ENCODE data around the gene C1orf226. TPM values are rescaled to one million over a fixed set of nuclear protein-coding genes. Genes with fewer than 3 reads are reported as not detected.

C1orf226 gene
- total RNA-seq, 4 donors from 2014 or later, result 2.5 to 10.2 (median 3.7) TPM

DNA sequence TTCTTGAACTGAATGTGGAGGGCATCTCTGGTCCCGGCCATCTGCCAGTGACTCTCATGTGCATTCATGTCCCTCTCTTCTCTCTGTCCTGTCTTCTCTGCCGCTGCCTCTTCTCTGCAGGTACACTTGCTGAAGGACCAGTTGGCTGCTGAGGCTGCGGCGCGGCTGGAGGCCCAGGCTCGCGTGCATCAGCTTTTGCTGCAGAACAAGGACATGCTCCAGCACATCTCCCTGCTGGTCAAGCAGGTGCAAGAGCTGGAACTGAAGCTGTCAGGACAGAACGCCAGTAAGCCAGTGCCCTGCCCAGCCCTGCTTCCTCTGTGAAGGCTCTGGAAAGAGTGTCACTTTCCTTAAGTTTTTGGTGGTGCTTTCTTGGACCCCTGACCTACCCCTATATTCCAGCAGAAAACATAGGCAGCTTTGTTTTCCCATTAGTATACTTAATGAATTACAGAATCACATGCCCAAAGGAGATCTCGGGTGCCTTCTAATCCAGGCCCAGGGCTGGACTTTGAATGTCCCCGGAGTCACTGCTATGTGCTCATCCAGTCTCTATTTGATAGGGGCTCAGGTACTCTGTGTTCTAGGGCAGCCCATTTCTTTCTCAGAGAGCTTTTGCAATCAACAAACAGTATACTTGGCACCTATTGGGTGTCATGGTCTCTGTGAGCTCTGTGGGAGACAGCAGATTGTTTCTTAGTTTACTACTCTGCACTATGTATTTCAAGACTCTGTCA lies 16.1 kb upstream of the C1orf226 start:
- no peak for ATAC-seq (ENCODE audit: low FRiP score)
- DNase-seq (ENCODE audit: low spot score), result no peak
- TF ChIP-seq, protein P1, sequence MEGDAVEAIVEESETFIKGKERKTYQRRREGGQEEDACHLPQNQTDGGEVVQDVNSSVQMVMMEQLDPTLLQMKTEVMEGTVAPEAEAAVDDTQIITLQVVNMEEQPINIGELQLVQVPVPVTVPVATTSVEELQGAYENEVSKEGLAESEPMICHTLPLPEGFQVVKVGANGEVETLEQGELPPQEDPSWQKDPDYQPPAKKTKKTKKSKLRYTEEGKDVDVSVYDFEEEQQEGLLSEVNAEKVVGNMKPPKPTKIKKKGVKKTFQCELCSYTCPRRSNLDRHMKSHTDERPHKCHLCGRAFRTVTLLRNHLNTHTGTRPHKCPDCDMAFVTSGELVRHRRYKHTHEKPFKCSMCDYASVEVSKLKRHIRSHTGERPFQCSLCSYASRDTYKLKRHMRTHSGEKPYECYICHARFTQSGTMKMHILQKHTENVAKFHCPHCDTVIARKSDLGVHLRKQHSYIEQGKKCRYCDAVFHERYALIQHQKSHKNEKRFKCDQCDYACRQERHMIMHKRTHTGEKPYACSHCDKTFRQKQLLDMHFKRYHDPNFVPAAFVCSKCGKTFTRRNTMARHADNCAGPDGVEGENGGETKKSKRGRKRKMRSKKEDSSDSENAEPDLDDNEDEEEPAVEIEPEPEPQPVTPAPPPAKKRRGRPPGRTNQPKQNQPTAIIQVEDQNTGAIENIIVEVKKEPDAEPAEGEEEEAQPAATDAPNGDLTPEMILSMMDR (IDR thresholded peaks at IDR 0.05), result no peak

DNA sequence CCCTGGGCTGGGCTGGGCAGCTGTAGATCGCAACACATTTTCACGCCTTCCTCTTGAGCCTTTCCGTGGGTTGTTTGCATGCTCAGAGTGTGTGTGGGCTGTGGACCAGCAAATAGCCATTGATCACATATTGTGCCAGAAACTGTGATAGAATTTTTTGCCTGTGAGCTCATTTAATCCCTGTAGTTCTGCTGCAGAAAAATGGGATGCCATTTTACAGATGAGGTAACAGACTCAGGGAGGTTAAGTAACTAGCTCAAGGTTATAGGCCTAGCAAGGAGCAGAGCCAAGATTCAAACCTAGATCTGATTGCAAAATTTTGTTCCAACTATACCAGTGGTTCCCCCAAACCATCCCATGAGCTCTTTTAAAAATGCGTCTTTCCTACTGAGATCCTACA lies 15.4 kb upstream of the C1orf226 start:
- TF ChIP-seq, protein P1 (IDR thresholded peaks at IDR 0.05), result no peak
- ATAC-seq (ENCODE audit: low FRiP score) (no peak), DNase-seq (ENCODE audit: low spot score) (no peak)

DNA sequence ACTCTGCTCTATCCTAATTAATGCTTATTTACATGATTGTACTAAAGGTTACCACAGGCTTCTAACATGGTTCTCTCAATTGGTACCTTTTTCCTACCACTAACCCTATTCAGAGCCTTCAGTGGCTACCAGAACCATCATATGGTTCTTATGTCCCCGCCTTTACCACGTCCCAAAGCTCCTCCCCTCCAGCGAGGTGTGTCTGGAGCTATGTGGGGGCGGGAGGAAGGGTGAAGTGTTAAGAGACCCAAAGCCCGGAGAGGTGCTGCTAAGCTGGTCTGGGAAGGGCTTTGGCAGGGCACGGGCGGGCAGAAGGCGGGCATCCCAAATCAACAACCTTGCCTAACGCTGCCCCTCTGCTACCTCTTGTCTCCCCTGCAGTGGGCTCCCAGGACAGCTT lies 14.9 kb upstream of the C1orf226 start:
- DNase-seq (ENCODE audit: low spot score), result no peak
- no peak for ATAC-seq (ENCODE audit: low FRiP score)
- TF ChIP-seq, protein P1 (IDR thresholded peaks at IDR 0.05), result no peak

DNA sequence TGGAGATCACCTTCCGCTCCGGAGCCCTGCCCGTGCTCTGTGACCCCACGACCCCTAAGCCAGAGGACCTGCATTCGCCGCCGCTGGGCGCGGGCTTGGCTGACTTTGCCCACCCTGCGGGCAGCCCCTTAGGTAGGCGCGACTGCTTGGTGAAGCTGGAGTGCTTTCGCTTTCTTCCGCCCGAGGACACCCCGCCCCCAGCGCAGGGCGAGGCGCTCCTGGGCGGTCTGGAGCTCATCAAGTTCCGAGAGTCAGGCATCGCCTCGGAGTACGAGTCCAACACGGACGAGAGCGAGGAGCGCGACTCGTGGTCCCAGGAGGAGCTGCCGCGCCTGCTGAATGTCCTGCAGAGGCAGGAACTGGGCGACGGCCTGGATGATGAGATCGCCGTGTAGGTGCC lies 14.5 kb upstream of the C1orf226 start:
- TF ChIP-seq, protein P1 (IDR thresholded peaks at IDR 0.05), result no peak
- ATAC-seq (ENCODE audit: low FRiP score), result no peak
- no peak for DNase-seq (ENCODE audit: low spot score)

DNA sequence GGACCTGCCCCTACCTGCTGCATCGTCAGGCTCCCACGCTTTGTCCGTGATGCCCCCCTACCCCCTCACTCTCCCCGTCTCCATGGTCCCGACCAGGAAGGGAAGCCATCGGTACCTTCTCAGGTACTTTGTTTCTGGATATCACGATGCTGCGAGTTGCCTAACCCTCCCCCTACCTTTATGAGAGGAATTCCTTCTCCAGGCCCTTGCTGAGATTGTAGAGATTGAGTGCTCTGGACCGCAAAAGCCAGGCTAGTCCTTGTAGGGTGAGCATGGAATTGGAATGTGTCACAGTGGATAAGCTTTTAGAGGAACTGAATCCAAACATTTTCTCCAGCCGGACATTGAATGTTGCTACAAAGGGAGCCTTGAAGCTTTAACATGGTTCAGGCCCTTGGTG lies 13.8 kb upstream of the C1orf226 start:
- DNase-seq (ENCODE audit: low spot score) (no peak), ATAC-seq (ENCODE audit: low FRiP score) (no peak)
- TF ChIP-seq, protein P1 (IDR thresholded peaks at IDR 0.05), result no peak

DNA sequence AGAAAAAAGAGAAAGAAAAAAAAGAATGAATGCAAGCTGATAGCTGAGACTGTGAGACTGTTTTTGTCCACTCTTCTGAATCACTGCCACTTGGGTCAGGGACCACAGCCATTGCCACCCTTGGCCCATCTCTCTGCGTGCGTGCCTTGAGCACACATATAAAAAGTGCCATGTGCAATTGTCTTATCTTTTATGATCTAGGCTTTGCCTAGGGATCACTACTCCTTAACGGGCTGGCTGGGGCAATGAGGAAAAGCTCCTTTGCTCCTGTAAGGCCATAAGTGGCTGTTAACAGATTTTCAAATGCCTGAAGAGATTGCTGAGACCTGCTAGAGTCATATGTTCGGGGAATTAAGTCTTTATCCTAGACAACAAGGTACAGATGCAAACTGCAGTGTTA lies 13.1 kb upstream of the C1orf226 start:
- ATAC-seq (ENCODE audit: low FRiP score) (no peak), DNase-seq (ENCODE audit: low spot score) (no peak)
- TF ChIP-seq, protein P1 (IDR thresholded peaks at IDR 0.05), result no peak

DNA sequence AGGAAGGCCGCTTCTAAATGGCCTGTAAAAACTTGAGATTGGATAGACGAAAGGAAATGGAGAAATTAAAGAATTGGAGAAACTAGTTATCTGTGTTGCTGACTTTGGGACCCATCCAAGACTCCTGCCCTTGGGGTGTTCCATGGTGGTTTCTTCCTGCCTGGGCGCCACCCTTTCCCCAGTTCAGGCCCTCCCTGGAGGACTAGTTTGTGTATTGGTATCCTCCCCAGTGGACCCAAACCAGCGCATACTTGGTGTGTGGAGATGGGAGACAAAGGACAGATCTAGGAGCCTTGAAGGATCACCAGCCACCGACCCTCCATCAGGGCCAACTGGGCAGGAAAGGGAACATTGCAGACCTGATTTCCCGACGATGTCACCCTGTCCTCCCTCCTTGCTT lies 12.0 kb upstream of the C1orf226 start:
- DNase-seq (ENCODE audit: low spot score) (no peak), ATAC-seq (ENCODE audit: low FRiP score) (no peak)
- TF ChIP-seq, protein P1 (IDR thresholded peaks at IDR 0.05), result no peak
